ENCODE data around the gene PTMA.

The PTMA gene

DNA sequence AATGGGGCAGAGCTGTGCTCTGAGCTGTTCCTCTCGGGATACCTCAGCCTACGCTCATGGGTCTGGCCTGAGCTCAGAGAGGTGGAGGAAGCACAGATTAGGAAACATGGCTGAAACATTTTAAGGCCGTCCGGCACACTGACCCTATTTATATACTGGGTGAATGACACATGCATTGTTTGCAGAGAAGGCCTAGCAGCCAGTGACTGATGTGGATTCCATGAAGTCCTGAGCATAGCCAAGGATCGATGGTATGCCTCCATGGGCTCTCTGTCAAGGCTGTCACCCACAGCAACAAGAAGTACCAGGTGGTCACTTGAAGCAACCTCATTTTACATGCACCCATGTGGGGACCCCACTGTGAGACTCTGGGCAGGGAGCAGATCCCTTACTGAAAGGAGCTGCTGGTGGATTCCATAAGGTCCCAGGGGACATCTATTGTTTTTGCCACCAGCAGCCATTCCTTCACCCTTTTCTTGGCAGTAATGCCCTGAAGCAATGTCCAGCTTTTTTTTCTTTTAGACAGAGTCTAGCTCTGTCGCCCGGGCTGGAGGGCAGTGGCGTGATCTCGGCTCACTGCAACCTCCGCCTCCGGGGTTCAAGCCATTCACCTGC is 8.4 kb downstream of the PTMA start:
- no peak for TF ChIP-seq TAF1 (IDR thresholded peaks at IDR 0.05; ENCODE audit: borderline replicate concordance, insufficient read depth, low read length)
- no peak for TF ChIP-seq REST (IDR thresholded peaks at IDR 0.05; ENCODE audit: insufficient read depth in 1 of 2, low read depth in 2 of 2, low read length in 2 of 2)
- TF ChIP-seq SIN3A (IDR thresholded peaks at IDR 0.05; ENCODE audit: borderline replicate concordance, insufficient read depth, low read length), result no peak
- TF ChIP-seq FOXP2 (optimal IDR thresholded peaks at IDR 0.05; ENCODE audit: borderline replicate concordance, extremely low read depth, extremely low read length, insufficient read depth), result no peak
- TF ChIP-seq POLR2AphosphoS5 (IDR thresholded peaks at IDR 0.05; ENCODE audit: low read depth, low read length), result no peak

DNA sequence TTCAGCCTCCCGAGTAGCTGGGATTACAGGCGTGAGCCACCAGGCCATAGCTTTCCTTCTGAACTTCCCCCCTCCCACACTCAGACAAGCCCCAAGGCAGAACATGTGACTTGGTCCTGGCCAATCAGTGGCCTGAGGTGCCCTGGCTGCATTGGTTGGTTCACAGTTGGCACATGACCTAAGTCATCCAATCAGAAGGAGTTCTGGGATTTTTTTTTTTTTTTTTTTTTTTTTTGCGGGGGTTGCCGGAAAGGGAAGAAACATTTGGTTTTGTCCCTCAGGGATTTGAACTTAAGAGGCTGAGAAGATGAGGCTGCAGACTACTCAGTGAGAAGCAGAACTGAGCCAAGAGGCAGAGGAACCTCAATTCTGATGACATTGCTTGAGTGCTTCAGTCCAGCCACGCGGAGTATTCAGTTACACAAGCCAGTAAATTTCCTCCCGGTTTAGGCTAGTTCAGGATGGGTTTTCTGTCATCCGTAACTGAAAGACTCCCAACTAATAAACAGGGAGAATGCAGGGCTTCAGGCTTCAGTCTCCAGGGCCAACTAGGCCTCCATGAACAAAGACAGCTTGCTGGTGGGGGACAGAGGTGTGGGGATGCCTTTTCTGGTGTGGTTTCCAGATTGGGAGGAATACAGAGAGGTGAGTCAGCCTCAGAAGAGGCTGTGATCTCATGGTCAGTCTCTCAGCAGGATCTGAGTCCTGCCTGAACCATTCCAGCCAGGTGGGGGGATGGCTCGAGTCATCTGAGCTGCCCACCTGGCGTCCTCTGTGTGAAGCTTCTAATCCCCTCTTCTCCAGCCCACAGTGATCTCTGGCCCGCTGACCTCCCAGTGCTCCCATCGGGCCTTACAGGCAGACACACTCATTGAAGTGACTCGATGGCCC is 9.2 kb downstream of the PTMA start:
- TF ChIP-seq POLR2AphosphoS5 (IDR thresholded peaks at IDR 0.05; ENCODE audit: low read depth, low read length), result no peak
- TF ChIP-seq TAF1 (IDR thresholded peaks at IDR 0.05; ENCODE audit: borderline replicate concordance, insufficient read depth, low read length), result no peak
- no peak for TF ChIP-seq FOXP2 (optimal IDR thresholded peaks at IDR 0.05; ENCODE audit: borderline replicate concordance, extremely low read depth, extremely low read length, insufficient read depth)
- no peak for TF ChIP-seq REST (IDR thresholded peaks at IDR 0.05; ENCODE audit: insufficient read depth in 1 of 2, low read depth in 2 of 2, low read length in 2 of 2)
- no peak for TF ChIP-seq SIN3A (IDR thresholded peaks at IDR 0.05; ENCODE audit: borderline replicate concordance, insufficient read depth, low read length)

- TF ChIP-seq FOXP2 (optimal IDR thresholded peaks at IDR 0.05; ENCODE audit: borderline replicate concordance, extremely low read depth, extremely low read length, insufficient read depth), result no peak
- TF ChIP-seq REST (IDR thresholded peaks at IDR 0.05; ENCODE audit: insufficient read depth in 1 of 2, low read depth in 2 of 2, low read length in 2 of 2), result no peak
- TF ChIP-seq TAF1 (IDR thresholded peaks at IDR 0.05; ENCODE audit: borderline replicate concordance, insufficient read depth, low read length), result no peak
- no peak for TF ChIP-seq POLR2AphosphoS5 (IDR thresholded peaks at IDR 0.05; ENCODE audit: low read depth, low read length)
- no peak for TF ChIP-seq SIN3A (IDR thresholded peaks at IDR 0.05; ENCODE audit: borderline replicate concordance, insufficient read depth, low read length)
Measured at GRCh38 chr2:231718799-231719198, 10.5 kb downstream of the PTMA start.

- TF ChIP-seq TAF1 (IDR thresholded peaks at IDR 0.05; ENCODE audit: borderline replicate concordance, insufficient read depth, low read length), result no peak
- no peak for TF ChIP-seq FOXP2 (optimal IDR thresholded peaks at IDR 0.05; ENCODE audit: borderline replicate concordance, extremely low read depth, extremely low read length, insufficient read depth)
- no peak for TF ChIP-seq POLR2AphosphoS5 (IDR thresholded peaks at IDR 0.05; ENCODE audit: low read depth, low read length)
- no peak for TF ChIP-seq REST (IDR thresholded peaks at IDR 0.05; ENCODE audit: insufficient read depth in 1 of 2, low read depth in 2 of 2, low read length in 2 of 2)
- no peak for TF ChIP-seq SIN3A (IDR thresholded peaks at IDR 0.05; ENCODE audit: borderline replicate concordance, insufficient read depth, low read length)
Measured at GRCh38 chr2:231720292-231720986, 12.1 kb downstream of the PTMA start.
